MCF 10A (cell line): ENCODE results near the gene STRIP2. TPM values are rescaled to one million over a fixed set of nuclear protein-coding genes. Genes with fewer than 3 reads are reported as not detected.

Experiments
- Bru-seq: library from RNA; stranded (reverse); fragments of 400-500 nt; gene quantifications from one replicate; lab custom pipeline; 2021; lab: Mats Ljungman, UMichigan
- BruChase-seq, 2 experiments: library from RNA; stranded (reverse); fragments of 400-500 nt; gene quantifications; one replicate each; lab custom pipeline; 2021; lab: Mats Ljungman, UMichigan
- BruUV-seq: library from RNA; stranded (reverse); fragments of 400-500 nt; replicated peaks from 2 replicates; lab custom pipeline; 2021; lab: Mats Ljungman, UMichigan
- CTCF ChIA-PET: fragments of 300-600 bp; sonication (Branson Sonifier 250); formaldehyde crosslinking; extraction: SDS; loops from one replicate; lab custom pipeline; 2021; ENCODE audit warnings: antibody characterized with exemption, inconsistent platforms; lab: Yijun Ruan, JAX
- POLR2A ChIA-PET: fragments of 300-600, 350-650 bp; sonication (Branson Sonifier 250); formaldehyde crosslinking; extraction: SDS; loops from one replicate; lab custom pipeline; 2020; ENCODE audit warnings: antibody characterized with exemption, inconsistent platforms; lab: Yijun Ruan, JAX
- DNase-seq: peaks from one replicate; pipeline ENCODE4 v3.0.0-alpha.2; 2018; ENCODE audit not compliant: unreplicated experiment
- H3K27ac Mint-ChIP-seq: one replicate; pipeline ENCODE4 v1.8.0; 2022; ENCODE audit warnings: mild to moderate bottlenecking, low read depth, mixed read lengths; ENCODE audit not compliant: unreplicated experiment
- H3K27me3 Mint-ChIP-seq: one replicate; pipeline ENCODE4 v1.8.0; 2022; ENCODE audit warnings: mixed read lengths; ENCODE audit not compliant: insufficient read depth, unreplicated experiment
- H3K36me3 Mint-ChIP-seq: one replicate; pipeline ENCODE4 v1.8.0; 2022; ENCODE audit warnings: mild to moderate bottlenecking, moderate library complexity, mixed read lengths; ENCODE audit not compliant: insufficient read depth, unreplicated experiment
- H3K4me1 Mint-ChIP-seq: one replicate; pipeline ENCODE4 v1.8.0; 2022; ENCODE audit warnings: mixed read lengths; ENCODE audit not compliant: insufficient read depth, unreplicated experiment
- H3K4me3 Mint-ChIP-seq: one replicate; pipeline ENCODE4 v1.8.0; 2022; ENCODE audit warnings: mild to moderate bottlenecking, moderate library complexity, mixed read lengths; ENCODE audit not compliant: unreplicated experiment
- H3K9me3 Mint-ChIP-seq: one replicate; pipeline ENCODE4 v1.8.0; 2022; ENCODE audit warnings: mixed read lengths; ENCODE audit not compliant: unreplicated experiment
- intact Hi-C: fragments of 100-400 bp; cut with micrococcal nuclease; formaldehyde crosslinking; loops from 2 replicates; pipeline ENCODE4 v1.14.1; 2022
- long read RNA-seq: library from polyadenylated mRNA; stranded (forward); transcript quantifications from one replicate; pipeline ENCODE4 v2.0.0, GENCODE V29; 2022
- total RNA-seq: library from RNA; stranded (reverse); gene quantifications from 2 replicates; pipeline ENCODE4 v1.2.3, GENCODE V29; 2022
- TF ChIP-seq, protein P1 (sequence below): fragments of 200-600 bp; IDR thresholded peaks from one replicate; pipeline ENCODE4 v1.8.0; 2022; ENCODE audit warnings: antibody characterized with exemption, mild to moderate bottlenecking; ENCODE audit not compliant: unreplicated experiment

Gene STRIP2, protein sequence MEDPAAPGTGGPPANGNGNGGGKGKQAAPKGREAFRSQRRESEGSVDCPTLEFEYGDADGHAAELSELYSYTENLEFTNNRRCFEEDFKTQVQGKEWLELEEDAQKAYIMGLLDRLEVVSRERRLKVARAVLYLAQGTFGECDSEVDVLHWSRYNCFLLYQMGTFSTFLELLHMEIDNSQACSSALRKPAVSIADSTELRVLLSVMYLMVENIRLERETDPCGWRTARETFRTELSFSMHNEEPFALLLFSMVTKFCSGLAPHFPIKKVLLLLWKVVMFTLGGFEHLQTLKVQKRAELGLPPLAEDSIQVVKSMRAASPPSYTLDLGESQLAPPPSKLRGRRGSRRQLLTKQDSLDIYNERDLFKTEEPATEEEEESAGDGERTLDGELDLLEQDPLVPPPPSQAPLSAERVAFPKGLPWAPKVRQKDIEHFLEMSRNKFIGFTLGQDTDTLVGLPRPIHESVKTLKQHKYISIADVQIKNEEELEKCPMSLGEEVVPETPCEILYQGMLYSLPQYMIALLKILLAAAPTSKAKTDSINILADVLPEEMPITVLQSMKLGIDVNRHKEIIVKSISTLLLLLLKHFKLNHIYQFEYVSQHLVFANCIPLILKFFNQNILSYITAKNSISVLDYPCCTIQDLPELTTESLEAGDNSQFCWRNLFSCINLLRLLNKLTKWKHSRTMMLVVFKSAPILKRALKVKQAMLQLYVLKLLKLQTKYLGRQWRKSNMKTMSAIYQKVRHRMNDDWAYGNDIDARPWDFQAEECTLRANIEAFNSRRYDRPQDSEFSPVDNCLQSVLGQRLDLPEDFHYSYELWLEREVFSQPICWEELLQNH
- total RNA-seq (6.3 and 18.3 TPM in 2 replicates), Bru-seq, nascent RNA (percentile 76 among the genes with signal in this experiment), BruChase-seq, experiment 1, labeled RNA remaining after a 6-hour chase (percentile 80 among the genes with signal in this experiment), BruChase-seq, experiment 2, labeled RNA remaining after a 2-hour chase (percentile 82 among the genes with signal in this experiment)
- long read RNA-seq, full-length matches to known transcripts = 6 of 11 reads
- long read RNA-seq, partial matches to known transcripts = 2 of 11 reads
- long read RNA-seq, other reads (novel, unspliced or antisense) = 3 of 11 reads

DNA sequence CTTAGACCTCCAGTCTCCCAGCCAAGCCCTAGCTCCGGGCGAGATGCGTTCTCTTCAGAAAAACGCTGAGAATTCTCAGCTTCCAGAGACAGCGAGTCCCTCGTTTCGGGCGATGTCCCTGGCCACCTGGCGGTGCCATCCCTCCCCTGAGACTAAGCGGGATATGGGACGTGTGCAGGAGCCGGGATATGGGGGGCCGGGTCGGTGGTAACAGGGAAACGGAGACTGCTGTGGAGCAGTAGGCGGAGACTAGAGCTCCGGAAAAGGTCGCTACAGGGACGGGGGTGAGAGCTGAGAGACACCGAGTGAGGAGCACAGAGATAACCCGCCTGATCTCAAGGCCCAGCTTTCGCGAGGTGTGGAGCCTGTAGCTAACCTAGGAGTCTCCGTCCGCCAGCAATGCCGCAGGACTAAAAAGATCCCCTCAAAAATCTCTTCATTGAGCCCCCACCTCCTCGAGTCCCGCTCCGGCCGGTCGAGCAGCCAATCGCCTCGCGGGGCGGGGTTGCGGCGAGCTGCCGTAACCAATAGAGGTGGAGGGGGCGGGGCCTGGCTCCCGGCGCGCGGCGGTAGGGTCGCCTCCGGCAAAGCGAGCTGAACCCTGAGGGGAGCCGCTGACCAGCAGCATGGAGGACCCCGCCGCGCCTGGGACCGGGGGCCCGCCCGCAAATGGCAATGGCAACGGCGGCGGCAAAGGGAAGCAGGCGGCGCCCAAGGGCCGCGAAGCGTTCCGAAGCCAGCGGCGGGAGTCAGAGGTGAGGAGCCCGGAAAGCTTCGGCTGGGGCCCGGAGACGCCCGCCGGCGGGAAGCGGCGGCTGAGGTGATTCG, at the start of gene STRIP2:
Gene STRIP2, plus strand, starts transcription at position 586 of the 828 bp plus-strand sequence. Its CDS starts 41 bp downstream, at position 627.
- DNase-seq = peak; percentile 84
- peaks cover 20% of the 10 kb centered on the region for H3K4me1 Mint-ChIP-seq
- H3K27me3 Mint-ChIP-seq = no peaks in the 10 kb centered on the region
- intact Hi-C loops = loop anchor here (1.0 kb wide), 1 partner anchor 91 kb away; no protein-coding TSS in a partner anchor
- peak within 1 kb of the TSS; percentile 29 for H3K27ac Mint-ChIP-seq
- no peaks in the 10 kb centered on the region for H3K9me3 Mint-ChIP-seq
- TF ChIP-seq, protein P1, sequence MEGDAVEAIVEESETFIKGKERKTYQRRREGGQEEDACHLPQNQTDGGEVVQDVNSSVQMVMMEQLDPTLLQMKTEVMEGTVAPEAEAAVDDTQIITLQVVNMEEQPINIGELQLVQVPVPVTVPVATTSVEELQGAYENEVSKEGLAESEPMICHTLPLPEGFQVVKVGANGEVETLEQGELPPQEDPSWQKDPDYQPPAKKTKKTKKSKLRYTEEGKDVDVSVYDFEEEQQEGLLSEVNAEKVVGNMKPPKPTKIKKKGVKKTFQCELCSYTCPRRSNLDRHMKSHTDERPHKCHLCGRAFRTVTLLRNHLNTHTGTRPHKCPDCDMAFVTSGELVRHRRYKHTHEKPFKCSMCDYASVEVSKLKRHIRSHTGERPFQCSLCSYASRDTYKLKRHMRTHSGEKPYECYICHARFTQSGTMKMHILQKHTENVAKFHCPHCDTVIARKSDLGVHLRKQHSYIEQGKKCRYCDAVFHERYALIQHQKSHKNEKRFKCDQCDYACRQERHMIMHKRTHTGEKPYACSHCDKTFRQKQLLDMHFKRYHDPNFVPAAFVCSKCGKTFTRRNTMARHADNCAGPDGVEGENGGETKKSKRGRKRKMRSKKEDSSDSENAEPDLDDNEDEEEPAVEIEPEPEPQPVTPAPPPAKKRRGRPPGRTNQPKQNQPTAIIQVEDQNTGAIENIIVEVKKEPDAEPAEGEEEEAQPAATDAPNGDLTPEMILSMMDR = peak; percentile 8
- H3K36me3 Mint-ChIP-seq = peaks cover 6% of the 10 kb centered on the region
- ChIA-PET CTCF (interaction anchor here (0.5 to 2.0 kb wide), 16 partner anchors 9 to 258 kb away, joined by 3 to 9 read pairs (median 4); no protein-coding TSS in a partner anchor), POLR2A (interaction anchor here (0.5 to 1.6 kb wide), 16 partner anchors 8 to 1090 kb away, joined by 3 to 6 read pairs (median 4); partner anchors contain the start of genes AHCYL2 and RBM28)
- H3K4me3 Mint-ChIP-seq = peak within 1 kb of the TSS; percentile 96
- no TSS peak for BruUV-seq

DNA sequence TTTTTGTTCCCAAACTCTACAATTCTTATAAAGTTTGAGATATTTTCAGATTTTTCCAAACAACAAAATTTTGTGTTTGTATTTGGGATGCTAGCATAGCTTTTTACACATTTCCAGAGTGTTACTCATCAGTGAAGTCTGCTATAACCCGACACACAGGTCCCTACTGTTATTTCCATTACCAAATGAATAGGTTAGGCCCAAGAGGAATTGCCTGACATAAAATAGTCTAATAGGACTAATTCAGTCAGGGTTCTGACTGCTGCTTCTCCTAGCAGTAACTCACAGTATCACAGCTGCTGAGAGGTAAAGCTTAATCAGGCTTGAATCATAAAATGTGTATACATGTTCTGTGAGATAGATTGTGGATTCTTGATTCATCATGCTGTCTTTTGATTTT, 49.1 kb upstream of the STRIP2 start:
- H3K27me3 Mint-ChIP-seq = no peaks in the 10 kb centered on the region
- ChIA-PET POLR2A (interaction anchor here (0.5 kb wide), 1 partner anchor 1612 kb away, joined by 3 read pairs; no protein-coding TSS in a partner anchor), CTCF (interaction anchor here (1.6 kb wide), 1 partner anchor 9 kb away, joined by 5 read pairs; no protein-coding TSS in a partner anchor)
- no peak for DNase-seq
- H3K9me3 Mint-ChIP-seq = no peaks in the 10 kb centered on the region
- H3K4me3 Mint-ChIP-seq = no peak overlapping the region
- no TSS peak for BruUV-seq
- no peak overlapping the region for H3K27ac Mint-ChIP-seq
- intact Hi-C loops = no loop called here
- TF ChIP-seq, protein P1 = no peak
- no peaks in the 10 kb centered on the region for H3K4me1 Mint-ChIP-seq
- H3K36me3 Mint-ChIP-seq = peaks cover 17% of the 10 kb centered on the region

DNA sequence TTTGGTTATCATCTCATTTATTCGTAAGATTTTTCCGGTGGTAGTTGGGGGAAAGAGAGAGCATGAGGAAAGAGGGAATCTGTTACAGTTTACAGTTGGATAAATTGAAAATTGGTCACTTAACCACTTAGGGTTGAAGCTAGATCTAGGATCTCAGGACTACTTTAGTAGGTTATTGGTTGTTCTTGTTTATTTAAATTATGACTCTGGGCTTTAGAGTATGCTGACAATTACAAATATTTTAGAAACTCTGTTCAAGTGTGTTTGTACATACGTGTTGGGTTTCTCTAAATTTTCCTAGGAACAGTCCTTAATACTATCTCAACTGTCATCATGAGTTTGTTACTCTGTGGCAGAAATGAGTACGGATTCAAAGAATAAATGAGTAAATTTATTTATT, 48.6 kb upstream of the STRIP2 start:
- no peak for DNase-seq
- Mint-ChIP-seq H3K27ac (no peak overlapping the region), H3K4me1 (no peaks in the 10 kb centered on the region), H3K9me3 (no peaks in the 10 kb centered on the region), H3K36me3 (peaks cover 14% of the 10 kb centered on the region), H3K4me3 (no peak overlapping the region), H3K27me3 (no peaks in the 10 kb centered on the region)
- intact Hi-C loops = no loop called here
- POLR2A ChIA-PET = interaction anchor here (0.5 kb wide), 2 partner anchors 38 to 1611 kb away, joined by 3 read pairs; no protein-coding TSS in a partner anchor
- TF ChIP-seq, protein P1 = no peak
- CTCF ChIA-PET = interaction anchor here (1.6 kb wide), 1 partner anchor 9 kb away, joined by 5 read pairs; no protein-coding TSS in a partner anchor
- no TSS peak for BruUV-seq
